Measurements from ENCODE around the gene SMIM43. TPM values are rescaled to one million over a fixed set of nuclear protein-coding genes. Genes with fewer than 3 reads are reported as not detected.

SMIM43 gene
- total RNA-seq, 1 experiment from 2014 or later, result 0.45 TPM

- Histone ChIP-seq H3K9me3 (ENCODE audit: low read depth, low read length, poor library complexity, severe bottlenecking) (no peaks in the 10 kb centered on the region), H3K27me3 (replicated peaks; ENCODE audit: insufficient read depth, low read depth, low read length, poor library complexity) (no peaks in the 10 kb centered on the region), H3K27ac (ENCODE audit: low read depth, low read length, poor library complexity, severe bottlenecking) (no peak overlapping the region), H3K4me3 (ENCODE audit: low read depth, low read length, poor library complexity, severe bottlenecking) (no peak overlapping the region), H3K36me3 (ENCODE audit: insufficient read depth, low read length, poor library complexity, severe bottlenecking) (no peaks in the 10 kb centered on the region), H3K4me1 (ENCODE audit: insufficient read depth, low read length, poor library complexity, severe bottlenecking) (no peaks in the 10 kb centered on the region)
- ChIA-PET POLR2A (ENCODE audit: low non-redundant PET) (no interaction called here), CTCF (no interaction called here)
- intact Hi-C loops (cut with micrococcal nuclease; ENCODE audit: unreplicated experiment), result no loop called here
- TF ChIP-seq EZH2 (IDR thresholded peaks at IDR 0.05; ENCODE audit: borderline replicate concordance, low read depth, low read length, poor library complexity, severe bottlenecking) (no peak), CTCF (conservative IDR thresholded peaks at IDR 0.05; ENCODE audit: low read depth, low read length) (no peak)
- BruUV-seq (replicated peaks), result no TSS peak
- DNase-seq (ENCODE audit: low spot score), result no peak
Measured at GRCh38 chr4:121740796-121741409, 24.1 kb downstream of the SMIM43 start.

DNA sequence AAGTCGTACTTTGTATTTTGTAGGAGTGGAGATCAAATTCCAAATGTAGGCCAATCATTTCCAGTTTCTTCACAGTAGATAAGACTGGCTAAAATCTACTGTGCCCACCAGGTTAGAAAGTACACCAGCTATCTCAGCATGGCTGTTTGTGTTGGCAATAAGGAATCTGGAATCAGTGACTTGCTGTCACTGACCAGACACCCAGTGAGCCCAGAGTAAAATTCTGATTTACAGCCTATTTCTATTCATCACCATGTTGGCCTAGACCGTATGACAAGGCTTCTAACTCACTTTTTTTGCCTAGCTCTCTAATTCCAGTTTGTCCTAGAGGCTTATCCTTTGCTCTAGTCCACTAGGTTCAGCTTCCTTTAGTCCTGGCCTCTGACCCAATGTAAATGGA lies 25.4 kb downstream of the SMIM43 start:
- Histone ChIP-seq H3K4me1 (ENCODE audit: insufficient read depth, low read length, poor library complexity, severe bottlenecking) (no peaks in the 10 kb centered on the region), H3K27ac (ENCODE audit: low read depth, low read length, poor library complexity, severe bottlenecking) (no peak overlapping the region), H3K9me3 (ENCODE audit: low read depth, low read length, poor library complexity, severe bottlenecking) (no peaks in the 10 kb centered on the region), H3K4me3 (ENCODE audit: low read depth, low read length, poor library complexity, severe bottlenecking) (no peak overlapping the region), H3K27me3 (replicated peaks; ENCODE audit: insufficient read depth, low read depth, low read length, poor library complexity) (no peaks in the 10 kb centered on the region), H3K36me3 (ENCODE audit: insufficient read depth, low read length, poor library complexity, severe bottlenecking) (no peaks in the 10 kb centered on the region)
- intact Hi-C loops (cut with micrococcal nuclease; ENCODE audit: unreplicated experiment), result loop anchor here (5.0 kb wide), 1 partner anchor 547 kb away; no protein-coding TSS in a partner anchor
- no peak for TF ChIP-seq CTCF (conservative IDR thresholded peaks at IDR 0.05; ENCODE audit: low read depth, low read length)
- TF ChIP-seq EZH2 (IDR thresholded peaks at IDR 0.05; ENCODE audit: borderline replicate concordance, low read depth, low read length, poor library complexity, severe bottlenecking), result no peak
- CTCF ChIA-PET, result no interaction called here
- POLR2A ChIA-PET (ENCODE audit: low non-redundant PET), result no interaction called here
- DNase-seq (ENCODE audit: low spot score), result no peak
- no TSS peak for BruUV-seq (replicated peaks)

DNA sequence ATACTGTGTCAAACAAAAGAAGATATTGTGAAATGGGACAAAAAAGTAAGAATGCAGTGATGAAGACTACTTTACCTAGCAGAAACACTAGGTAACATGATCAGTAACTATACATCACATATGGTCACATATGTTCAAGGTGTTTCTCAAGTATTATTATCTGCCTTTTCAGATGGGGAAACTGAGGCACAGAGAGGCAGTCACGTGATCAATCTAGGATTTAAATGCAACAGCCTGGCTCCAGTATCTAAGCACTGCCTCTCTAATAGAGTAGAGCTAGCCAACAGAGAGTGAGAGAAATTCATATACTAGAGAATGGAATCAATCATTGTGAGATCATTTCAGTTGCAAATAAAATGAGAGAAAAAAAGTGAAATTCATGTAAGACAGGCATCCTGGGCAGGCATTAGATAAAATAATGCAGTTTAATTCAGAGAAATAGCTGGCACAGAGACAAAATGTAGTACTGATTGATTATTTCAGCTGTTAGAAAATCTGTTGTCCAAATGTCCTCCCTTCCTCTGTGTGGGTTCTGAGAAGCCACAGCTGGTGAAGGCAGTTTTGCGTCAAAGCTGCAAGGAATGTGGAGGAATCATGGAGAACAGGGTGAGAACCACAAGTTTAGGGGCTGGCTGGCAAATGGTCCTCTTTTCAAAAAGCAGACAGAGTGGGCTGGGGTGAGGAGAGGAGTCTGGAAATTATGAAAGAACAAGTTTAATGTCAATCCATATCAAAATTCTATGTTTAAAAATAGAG lies 26.0 kb downstream of the SMIM43 start:
- no TSS peak for BruUV-seq (replicated peaks)
- TF ChIP-seq CTCF (conservative IDR thresholded peaks at IDR 0.05; ENCODE audit: low read depth, low read length), result no peak
- TF ChIP-seq EZH2 (IDR thresholded peaks at IDR 0.05; ENCODE audit: borderline replicate concordance, low read depth, low read length, poor library complexity, severe bottlenecking), result no peak
- H3K36me3 ChIP-seq (ENCODE audit: insufficient read depth, low read length, poor library complexity, severe bottlenecking), result no peaks in the 10 kb centered on the region
- H3K27ac ChIP-seq (ENCODE audit: low read depth, low read length, poor library complexity, severe bottlenecking), result no peak overlapping the region
- CTCF ChIA-PET, result no interaction called here
- POLR2A ChIA-PET (ENCODE audit: low non-redundant PET), result no interaction called here
- H3K27me3 ChIP-seq (replicated peaks; ENCODE audit: insufficient read depth, low read depth, low read length, poor library complexity), result no peaks in the 10 kb centered on the region
- no peaks in the 10 kb centered on the region for H3K4me1 ChIP-seq (ENCODE audit: insufficient read depth, low read length, poor library complexity, severe bottlenecking)
- intact Hi-C loops (cut with micrococcal nuclease; ENCODE audit: unreplicated experiment), result loop anchor here (5.0 kb wide), 1 partner anchor 547 kb away; no protein-coding TSS in a partner anchor
- H3K4me3 ChIP-seq (ENCODE audit: low read depth, low read length, poor library complexity, severe bottlenecking), result no peak overlapping the region
- H3K9me3 ChIP-seq (ENCODE audit: low read depth, low read length, poor library complexity, severe bottlenecking), result no peaks in the 10 kb centered on the region
- DNase-seq (ENCODE audit: low spot score), result no peak

Data from A673 (cell line).